Vagina (tissue), 2 donors: ENCODE data around the gene FOXD1.

ENCODE experiments used
- POLR2A ChIP-seq, 2 donors: fragments of 450-650 bp; IDR thresholded peaks; one replicate each; pipeline ENCODE4 v1.6.1; 2017; ENCODE audit warnings: antibody characterized with exemption in 2 of 2, mild to moderate bottlenecking in 2 of 2, moderate library complexity in 2 of 2
- POLR2AphosphoS5 ChIP-seq, 2 donors: sonication (generic); formaldehyde crosslinking; IDR thresholded peaks; one replicate each; pipeline ENCODE4 v1.9.0; 2017; ENCODE audit warnings: antibody characterized with exemption in 2 of 2, mild to moderate bottlenecking in 2 of 2, low read depth in 1 of 2; ENCODE audit not compliant: insufficient read depth in 1 of 2
- TF ChIP-seq, protein P1 (sequence below), 3 experiments: fragments of 450-650 bp in 2 of 3; fragments of 200-600 bp in 1 of 3; sonication (generic) in 1 of 3; IDR thresholded peaks; one replicate each; pipeline ENCODE4 v1.5.1; 2017 to 2019; ENCODE audit warnings: antibody characterized with exemption in 3 of 3, mild to moderate bottlenecking in 2 of 3, moderate library complexity in 2 of 3

GRCh38 chr5:73436535-73437100, 12.0 kb downstream of the FOXD1 start:
- TF ChIP-seq, protein P1, sequence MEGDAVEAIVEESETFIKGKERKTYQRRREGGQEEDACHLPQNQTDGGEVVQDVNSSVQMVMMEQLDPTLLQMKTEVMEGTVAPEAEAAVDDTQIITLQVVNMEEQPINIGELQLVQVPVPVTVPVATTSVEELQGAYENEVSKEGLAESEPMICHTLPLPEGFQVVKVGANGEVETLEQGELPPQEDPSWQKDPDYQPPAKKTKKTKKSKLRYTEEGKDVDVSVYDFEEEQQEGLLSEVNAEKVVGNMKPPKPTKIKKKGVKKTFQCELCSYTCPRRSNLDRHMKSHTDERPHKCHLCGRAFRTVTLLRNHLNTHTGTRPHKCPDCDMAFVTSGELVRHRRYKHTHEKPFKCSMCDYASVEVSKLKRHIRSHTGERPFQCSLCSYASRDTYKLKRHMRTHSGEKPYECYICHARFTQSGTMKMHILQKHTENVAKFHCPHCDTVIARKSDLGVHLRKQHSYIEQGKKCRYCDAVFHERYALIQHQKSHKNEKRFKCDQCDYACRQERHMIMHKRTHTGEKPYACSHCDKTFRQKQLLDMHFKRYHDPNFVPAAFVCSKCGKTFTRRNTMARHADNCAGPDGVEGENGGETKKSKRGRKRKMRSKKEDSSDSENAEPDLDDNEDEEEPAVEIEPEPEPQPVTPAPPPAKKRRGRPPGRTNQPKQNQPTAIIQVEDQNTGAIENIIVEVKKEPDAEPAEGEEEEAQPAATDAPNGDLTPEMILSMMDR (IDR thresholded peaks at IDR 0.05) = no peak
- TF ChIP-seq POLR2AphosphoS5 (IDR thresholded peaks at IDR 0.05; ENCODE audit: insufficient read depth in 1 of 2, low read depth in 1 of 2) (no peak), POLR2A (IDR thresholded peaks at IDR 0.05) (no peak)
